A549 (cell line): ENCODE results near the gene PITPNC1. TPM values are rescaled to one million over a fixed set of nuclear protein-coding genes. Genes with fewer than 3 reads are reported as not detected.
A peak's percentile ranks its signal among the peaks of the same experiment; 100 is the strongest.

Experiments
- ATAC-seq, 2 experiments: fragments of 200-7000 bp in 1 of 2; fragments of >200 bp in 1 of 2; cut with Nextera tagmentation in 1 of 2; cut with Tn5 transposase in 1 of 2; 3 replicates each; pipeline versions ENCODE4 v1.8.0 to v1.9.1; 2018 to 2020; ENCODE audit warnings: mild to moderate bottlenecking in 1 of 2, moderate library complexity in 1 of 2
- CTCF ChIA-PET: fragments of 300-600 bp; sonication (Branson Sonifier 250); formaldehyde crosslinking; extraction: SDS; loops from one replicate; lab custom pipeline; 2021; ENCODE audit warnings: antibody characterized with exemption, inconsistent platforms; lab: Yijun Ruan, JAX
- POLR2A ChIA-PET: fragments of 350-600 bp; formaldehyde crosslinking; extraction: SDS; loops from one replicate; lab custom pipeline; 2021; ENCODE audit warnings: antibody characterized with exemption, inconsistent platforms; lab: Yijun Ruan, JAX
- DNase-seq, 2 experiments: peaks; one replicate each; pipeline versions ENCODE4 v3.0.0 to v3.0.0-alpha.2; 2011 to 2016; ENCODE audit warnings: low read depth in 1 of 2, low spot score in 1 of 2
- FAIRE-seq: peaks from 2 replicates; lab custom pipeline; 2011; peaks lifted over from hg19 to GRCh38; lab: Jason Lieb, UNC
- H3K27ac ChIP-seq, 2 experiments: fragments of >200 bp; sonication (Bioruptor Twin); formaldehyde crosslinking; 3 replicates each; pipeline ENCODE4 v1.5.1; 2016 to 2017
- H3K4me1 ChIP-seq: fragments of >200 bp; sonication (Bioruptor Twin); formaldehyde crosslinking; 3 replicates; pipeline ENCODE4 v1.6.1; 2016
- H3K4me2 ChIP-seq: fragments of >200 bp; sonication (Bioruptor Twin); formaldehyde crosslinking; 3 replicates; pipeline ENCODE4 v1.6.1; 2016
- H3K4me3 ChIP-seq: fragments of >200 bp; sonication (Bioruptor Twin); formaldehyde crosslinking; 3 replicates; pipeline ENCODE4 v1.5.1; 2016
- H3K9me3 ChIP-seq: fragments of >200 bp; sonication (Bioruptor Twin); formaldehyde crosslinking; 3 replicates; pipeline ENCODE4 v1.6.1; 2016
- BHLHE40 ChIP-seq: IDR thresholded peaks from 2 replicates; pipeline ENCODE4 v1.6.1; 2012; ENCODE audit warnings: low read depth, low read length, inconsistent platforms
- CBX8 ChIP-seq: fragments of 200-600 bp; sonication (generic); IDR thresholded peaks from 2 replicates; pipeline ENCODE4 v1.6.1; 2016
- CEBPB ChIP-seq, 2 experiments: fragments of >200 bp in 1 of 2; sonication (Bioruptor Twin) in 1 of 2; formaldehyde crosslinking in 1 of 2; IDR thresholded peaks; 2 replicates each; pipeline ENCODE4 v1.6.1; 2012 to 2016
- CHD4 ChIP-seq: fragments of 200-600 bp; sonication (generic); IDR thresholded peaks from 2 replicates; pipeline ENCODE4 v1.6.1; 2016; ENCODE audit warnings: antibody characterized with exemption, mild to moderate bottlenecking, borderline replicate concordance
- EHF ChIP-seq: fragments of 250-450 bp; sonication (Bioruptor Pico); IDR thresholded peaks from 2 replicates; pipeline ENCODE4 v1.5.0; 2020; ENCODE audit warnings: mild to moderate bottlenecking
- EHMT2 ChIP-seq: fragments of 200-600 bp; sonication (generic); IDR thresholded peaks from 2 replicates; pipeline ENCODE4 v1.6.1; 2016; ENCODE audit warnings: antibody characterized with exemption, low read depth, mild to moderate bottlenecking, moderate library complexity
- FOSB ChIP-seq: fragments of 250-450 bp; sonication (Bioruptor Pico); IDR thresholded peaks from 2 replicates; pipeline ENCODE4 v1.5.0; 2020; ENCODE audit warnings: mild to moderate bottlenecking, moderate library complexity
- FOSL2 ChIP-seq, 2 experiments: fragments of 450-650 bp in 1 of 2; fragments of >200 bp in 1 of 2; sonication (Bioruptor Twin) in 1 of 2; formaldehyde crosslinking; IDR thresholded peaks; 2 replicates each; pipeline versions ENCODE4 v1.5.0 to v1.6.1; 2016 to 2020; ENCODE audit warnings: mild to moderate bottlenecking in 1 of 2, moderate library complexity in 1 of 2
- HDAC2 ChIP-seq: fragments of 200-600 bp; sonication (generic); IDR thresholded peaks from 2 replicates; pipeline ENCODE4 v1.6.1; 2016
- HMGXB4 ChIP-seq: fragments of 250-450 bp; sonication (Bioruptor Pico); IDR thresholded peaks from 2 replicates; pipeline ENCODE4 v1.5.0; 2021; ENCODE audit warnings: mild to moderate bottlenecking, moderate library complexity, borderline replicate concordance
- HOXA7 ChIP-seq: fragments of 250-450 bp; sonication (Bioruptor Pico); IDR thresholded peaks from 2 replicates; pipeline ENCODE4 v1.5.0; 2020; ENCODE audit warnings: mild to moderate bottlenecking, moderate library complexity
- JUNB ChIP-seq: fragments of >200 bp; sonication (Bioruptor Twin); formaldehyde crosslinking; IDR thresholded peaks from 2 replicates; pipeline ENCODE4 v1.6.1; 2016
- MAZ ChIP-seq: fragments of 150-350 bp; IDR thresholded peaks from 2 replicates; pipeline ENCODE4 v1.6.1; 2014; ENCODE audit warnings: antibody characterized with exemption, low read depth, low read length, borderline replicate concordance
- MYC ChIP-seq: IDR thresholded peaks from 2 replicates; pipeline ENCODE4 v1.6.1; 2012; ENCODE audit warnings: mild to moderate bottlenecking, inconsistent platforms, low read length, improper control_type of control experiment, borderline replicate concordance
- NPAS2 ChIP-seq: fragments of 250-450 bp; sonication (Bioruptor Pico); IDR thresholded peaks from 2 replicates; pipeline ENCODE4 v1.8.0; 2022; ENCODE audit warnings: mild to moderate bottlenecking, moderate library complexity, borderline replicate concordance
- PBX3 ChIP-seq: IDR thresholded peaks from 2 replicates; pipeline ENCODE4 v1.6.1; 2012
- RAD21 ChIP-seq, 2 experiments: fragments of >200 bp in 1 of 2; sonication (Bioruptor Twin) in 1 of 2; formaldehyde crosslinking in 1 of 2; IDR thresholded peaks in 1 of 2; conservative IDR thresholded peaks in 1 of 2; 2 replicates in 1 of 2; 3 replicates in 1 of 2; pipeline ENCODE4 v1.6.1; 2012 to 2018; ENCODE audit warnings: inconsistent platforms in 1 of 2
- RNF2 ChIP-seq: fragments of 200-600 bp; sonication (generic); IDR thresholded peaks from 2 replicates; pipeline ENCODE4 v1.6.1; 2016; ENCODE audit warnings: low read depth, mild to moderate bottlenecking, antibody characterized with exemption, moderate library complexity, borderline replicate concordance
- SREBF2 ChIP-seq: fragments of 450-650 bp; IDR thresholded peaks from 2 replicates; pipeline ENCODE4 v1.6.1; 2014; ENCODE audit warnings: mild to moderate bottlenecking, moderate library complexity
- ZFP36 ChIP-seq: fragments of 450-650 bp; IDR thresholded peaks from 2 replicates; pipeline ENCODE4 v1.6.1; 2014; ENCODE audit warnings: borderline replicate concordance; ENCODE audit not compliant: partially characterized antibody
- ZNF302 ChIP-seq: fragments of 250-450 bp; sonication (Bioruptor Pico); IDR thresholded peaks from 2 replicates; pipeline ENCODE4 v1.9.0; 2021; ENCODE audit warnings: inconsistent platforms, mild to moderate bottlenecking, moderate library complexity
- WGBS: methylation state at CpG from one replicate; pipeline ENCODE4 v1.1.6; 2017; ENCODE audit errors: missing lambda C conversion rate; 5-methylcytosine and 5-hydroxymethylcytosine counted together
- polyA plus RNA-seq, 4 experiments: library from polyadenylated mRNA; depleted of rRNA in 3 of 4; stranded (reverse); fragments of >200 nt; fragmentation: RNase III in 1 of 4; extraction: RNeasy Plus Mini Kit Qiagen cat#74134 plus additional on column Dnase treatment in 1 of 4; gene quantifications; 2 replicates in 3 of 4; 3 replicates in 1 of 4; pipeline ENCODE4 v1.2.3, GENCODE V29; 2011 to 2017
- TF ChIP-seq, protein P1 (sequence below): fragments of 250-450 bp; sonication (Bioruptor Pico); IDR thresholded peaks from 2 replicates; pipeline ENCODE4 v1.5.0; 2020; ENCODE audit warnings: low read depth, mild to moderate bottlenecking, moderate library complexity
- TF ChIP-seq, protein P2 (sequence below): fragments of 450-650 bp; IDR thresholded peaks from 2 replicates; pipeline ENCODE4 v1.6.1; 2014; ENCODE audit warnings: antibody characterized with exemption

The PITPNC1 gene
- polyA plus RNA-seq, 2 of the 4 experiments (the other 2 are of a cell fraction) = 3.7 to 11.2 TPM

GRCh38 chr17:67625971-67626370 is 248.9 kb downstream of the PITPNC1 start:
- DNase-seq (no peak), FAIRE-seq (no peak), ATAC-seq (no peak)
- TF ChIP-seq NPAS2 (CRISPR knock-in tag) = no peak
- no peak for TF ChIP-seq PBX3
- no peak for TF ChIP-seq RNF2
- no peak for TF ChIP-seq FOSB (CRISPR knock-in tag)
- TF ChIP-seq CHD4 = no peak
- no peak for TF ChIP-seq CBX8
- TF ChIP-seq HDAC2 = no peak
- TF ChIP-seq EHF (CRISPR knock-in tag) = no peak
- no peak for TF ChIP-seq FOSL2 (IDR thresholded peaks at IDR 0.05)
- no peak for TF ChIP-seq FOSL2 (CRISPR knock-in tag; IDR thresholded peaks at IDR 0.05)
- no peak for TF ChIP-seq MAZ
- no peak for TF ChIP-seq ZNF302
- TF ChIP-seq, protein P1, sequence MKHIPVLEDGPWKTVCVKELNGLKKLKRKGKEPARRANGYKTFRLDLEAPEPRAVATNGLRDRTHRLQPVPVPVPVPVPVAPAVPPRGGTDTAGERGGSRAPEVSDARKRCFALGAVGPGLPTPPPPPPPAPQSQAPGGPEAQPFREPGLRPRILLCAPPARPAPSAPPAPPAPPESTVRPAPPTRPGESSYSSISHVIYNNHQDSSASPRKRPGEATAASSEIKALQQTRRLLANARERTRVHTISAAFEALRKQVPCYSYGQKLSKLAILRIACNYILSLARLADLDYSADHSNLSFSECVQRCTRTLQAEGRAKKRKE = no peak
- no peak for TF ChIP-seq HMGXB4 (CRISPR knock-in tag)
- TF ChIP-seq HOXA7 (CRISPR knock-in tag) = no peak
- no peak for TF ChIP-seq BHLHE40
- no peak for TF ChIP-seq CEBPB (IDR thresholded peaks at IDR 0.05)
- TF ChIP-seq MYC = no peak
- TF ChIP-seq JUNB = no peak
- Histone ChIP-seq H3K27ac (no peak overlapping the region), H3K4me2 (no peak overlapping the region), H3K4me1 (no peaks in the 10 kb centered on the region), H3K9me3 (no peaks in the 10 kb centered on the region), H3K4me3 (no peak overlapping the region)
- CTCF ChIA-PET = interaction anchor here (1.1 to 5.3 kb wide), 4 partner anchors 97 to 250 kb away, joined by 3 to 56 read pairs (median 5); partner anchors contain the start of gene PITPNC1
- POLR2A ChIA-PET = no interaction called here
- WGBS = 73% methylated on average over 4 of the region's 4 CpGs

- ChIA-PET CTCF (interaction anchor here (0.8 to 5.3 kb wide), 10 partner anchors 13 to 252 kb away, joined by 3 to 56 read pairs (median 4); partner anchors contain the start of gene PITPNC1), POLR2A (no interaction called here)
- FAIRE-seq = no peak
- H3K4me3 ChIP-seq = no peak overlapping the region
- ATAC-seq = peak; percentile 11 to 52; a peak in 3 of 6 replicates
- H3K27ac ChIP-seq = no peak overlapping the region
- 52% methylated on average over 8 of the region's 8 CpGs for WGBS
- TF ChIP-seq JUNB (no peak), ZFP36 (no peak), NPAS2 (CRISPR knock-in tag) (no peak), EHMT2 (no peak), PBX3 (no peak), RAD21 (conservative IDR thresholded peaks at IDR 0.05 in 1 of 2, IDR thresholded peaks at IDR 0.05 in 1 of 2) (peak in 1 of 2 experiments; percentile 13; a peak in 1 of 5 replicates), FOSL2 (IDR thresholded peaks at IDR 0.05) (no peak), FOSL2 (CRISPR knock-in tag; IDR thresholded peaks at IDR 0.05) (no peak), SREBF2 (no peak)
- TF ChIP-seq, protein P2, sequence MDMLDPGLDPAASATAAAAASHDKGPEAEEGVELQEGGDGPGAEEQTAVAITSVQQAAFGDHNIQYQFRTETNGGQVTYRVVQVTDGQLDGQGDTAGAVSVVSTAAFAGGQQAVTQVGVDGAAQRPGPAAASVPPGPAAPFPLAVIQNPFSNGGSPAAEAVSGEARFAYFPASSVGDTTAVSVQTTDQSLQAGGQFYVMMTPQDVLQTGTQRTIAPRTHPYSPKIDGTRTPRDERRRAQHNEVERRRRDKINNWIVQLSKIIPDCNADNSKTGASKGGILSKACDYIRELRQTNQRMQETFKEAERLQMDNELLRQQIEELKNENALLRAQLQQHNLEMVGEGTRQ = no peak
- TF ChIP-seq, all 56 proteins: peak for 1
- no peaks in the 10 kb centered on the region for H3K4me1 ChIP-seq
- H3K4me2 ChIP-seq = no peak overlapping the region
- DNase-seq = peak in 1 of 2 experiments; percentile 20
- no peaks in the 10 kb centered on the region for H3K9me3 ChIP-seq
Measured at GRCh38 chr17:67628580-67629013, 251.5 kb downstream of the PITPNC1 start.
